ENCODE measurements around the gene MSS51.

The MSS51 gene

GRCh38 chr10:73433538-73433867, at the start of gene MSS51:
TSS of gene MSS51 (minus strand) at chr10:73433561. CDS start at chr10:73428284, 5,277 bp downstream.
- H3K4me3 ChIP-seq (ENCODE audit: low read depth, low read length), result no peak within 1 kb of the TSS
- H3K36me3 ChIP-seq (ENCODE audit: control insufficient read depth, insufficient read depth, low read length), result peaks cover 19% of the 10 kb centered on the region
- H3K9ac ChIP-seq (ENCODE audit: low read depth, low read length), result no peak within 1 kb of the TSS
- no peaks in the 10 kb centered on the region for H3K4me1 ChIP-seq (ENCODE audit: control insufficient read depth, insufficient read depth, low read length)
- H3K27ac ChIP-seq (ENCODE audit: low read depth, low read length), result no peak within 1 kb of the TSS
- no peaks in the 10 kb centered on the region for H3K27me3 ChIP-seq (ENCODE audit: control insufficient read depth, insufficient read depth, low read length)
- H3K9me3 ChIP-seq (ENCODE audit: control insufficient read depth, insufficient read depth, low read length), result no peaks in the 10 kb centered on the region

GRCh38 chr10:73480158-73480557, 46.8 kb upstream of the MSS51 start:
- Histone ChIP-seq H3K27me3 (ENCODE audit: control insufficient read depth, insufficient read depth, low read length) (no peaks in the 10 kb centered on the region), H3K36me3 (ENCODE audit: control insufficient read depth, insufficient read depth, low read length) (peaks cover 45% of the 10 kb centered on the region), H3K9ac (ENCODE audit: low read depth, low read length) (no peak overlapping the region), H3K27ac (ENCODE audit: low read depth, low read length) (no peak overlapping the region), H3K9me3 (ENCODE audit: control insufficient read depth, insufficient read depth, low read length) (no peaks in the 10 kb centered on the region), H3K4me3 (ENCODE audit: low read depth, low read length) (no peak overlapping the region), H3K4me1 (ENCODE audit: control insufficient read depth, insufficient read depth, low read length) (no peaks in the 10 kb centered on the region)

GRCh38 chr10:73478636-73479035, 45.3 kb upstream of the MSS51 start:
- H3K4me3 ChIP-seq (ENCODE audit: low read depth, low read length), result no peak overlapping the region
- peaks cover 53% of the 10 kb centered on the region for H3K36me3 ChIP-seq (ENCODE audit: control insufficient read depth, insufficient read depth, low read length)
- H3K27ac ChIP-seq (ENCODE audit: low read depth, low read length), result no peak overlapping the region
- H3K9ac ChIP-seq (ENCODE audit: low read depth, low read length), result no peak overlapping the region
- no peaks in the 10 kb centered on the region for H3K4me1 ChIP-seq (ENCODE audit: control insufficient read depth, insufficient read depth, low read length)
- no peaks in the 10 kb centered on the region for H3K27me3 ChIP-seq (ENCODE audit: control insufficient read depth, insufficient read depth, low read length)
- H3K9me3 ChIP-seq (ENCODE audit: control insufficient read depth, insufficient read depth, low read length), result no peaks in the 10 kb centered on the region

- H3K9me3 ChIP-seq (ENCODE audit: control insufficient read depth, insufficient read depth, low read length), result no peaks in the 10 kb centered on the region
- H3K9ac ChIP-seq (ENCODE audit: low read depth, low read length), result no peak overlapping the region
- no peaks in the 10 kb centered on the region for H3K27me3 ChIP-seq (ENCODE audit: control insufficient read depth, insufficient read depth, low read length)
- no peaks in the 10 kb centered on the region for H3K4me1 ChIP-seq (ENCODE audit: control insufficient read depth, insufficient read depth, low read length)
- peaks cover 90% of the 10 kb centered on the region for H3K36me3 ChIP-seq (ENCODE audit: control insufficient read depth, insufficient read depth, low read length)
- no peak overlapping the region for H3K27ac ChIP-seq (ENCODE audit: low read depth, low read length)
- H3K4me3 ChIP-seq (ENCODE audit: low read depth, low read length), result no peak overlapping the region
These were observed 37.9 kb upstream of the MSS51 start for GRCh38 chr10:73471226-73471625.

GRCh38 chr10:73469579-73469978, 36.2 kb upstream of the MSS51 start:
- Histone ChIP-seq H3K27ac (ENCODE audit: low read depth, low read length) (no peak overlapping the region), H3K4me1 (ENCODE audit: control insufficient read depth, insufficient read depth, low read length) (no peaks in the 10 kb centered on the region), H3K9me3 (ENCODE audit: control insufficient read depth, insufficient read depth, low read length) (no peaks in the 10 kb centered on the region), H3K4me3 (ENCODE audit: low read depth, low read length) (no peak overlapping the region), H3K9ac (ENCODE audit: low read depth, low read length) (no peak overlapping the region), H3K36me3 (ENCODE audit: control insufficient read depth, insufficient read depth, low read length) (peaks cover 90% of the 10 kb centered on the region), H3K27me3 (ENCODE audit: control insufficient read depth, insufficient read depth, low read length) (no peaks in the 10 kb centered on the region)

- H3K4me1 ChIP-seq (ENCODE audit: control insufficient read depth, insufficient read depth, low read length), result no peaks in the 10 kb centered on the region
- H3K9me3 ChIP-seq (ENCODE audit: control insufficient read depth, insufficient read depth, low read length), result no peaks in the 10 kb centered on the region
- no peaks in the 10 kb centered on the region for H3K27me3 ChIP-seq (ENCODE audit: control insufficient read depth, insufficient read depth, low read length)
- H3K9ac ChIP-seq (ENCODE audit: low read depth, low read length), result no peak overlapping the region
- no peak overlapping the region for H3K4me3 ChIP-seq (ENCODE audit: low read depth, low read length)
- peaks cover 75% of the 10 kb centered on the region for H3K36me3 ChIP-seq (ENCODE audit: control insufficient read depth, insufficient read depth, low read length)
- H3K27ac ChIP-seq (ENCODE audit: low read depth, low read length), result no peak overlapping the region
These were observed 33.8 kb upstream of the MSS51 start for GRCh38 chr10:73467206-73467605.

- H3K4me3 ChIP-seq (ENCODE audit: low read depth, low read length), result no peak overlapping the region
- no peak overlapping the region for H3K27ac ChIP-seq (ENCODE audit: low read depth, low read length)
- H3K36me3 ChIP-seq (ENCODE audit: control insufficient read depth, insufficient read depth, low read length), result peaks cover 65% of the 10 kb centered on the region
These were observed 32.8 kb upstream of the MSS51 start for GRCh38 chr10:73465978-73466726.

GRCh38 chr10:73460897-73461296, 27.5 kb upstream of the MSS51 start:
- peaks cover 14% of the 10 kb centered on the region for H3K36me3 ChIP-seq (ENCODE audit: control insufficient read depth, insufficient read depth, low read length)
- H3K27me3 ChIP-seq (ENCODE audit: control insufficient read depth, insufficient read depth, low read length), result no peaks in the 10 kb centered on the region
- no peaks in the 10 kb centered on the region for H3K4me1 ChIP-seq (ENCODE audit: control insufficient read depth, insufficient read depth, low read length)
- H3K9me3 ChIP-seq (ENCODE audit: control insufficient read depth, insufficient read depth, low read length), result no peaks in the 10 kb centered on the region
- no peak overlapping the region for H3K27ac ChIP-seq (ENCODE audit: low read depth, low read length)
- H3K4me3 ChIP-seq (ENCODE audit: low read depth, low read length), result no peak overlapping the region
- no peak overlapping the region for H3K9ac ChIP-seq (ENCODE audit: low read depth, low read length)

More at GRCh38 chr10:73465978-73466726, 32.8 kb upstream of the MSS51 start:
- Histone ChIP-seq H3K9ac (ENCODE audit: low read depth, low read length) (no peak overlapping the region), H3K9me3 (ENCODE audit: control insufficient read depth, insufficient read depth, low read length) (no peaks in the 10 kb centered on the region), H3K4me1 (ENCODE audit: control insufficient read depth, insufficient read depth, low read length) (no peaks in the 10 kb centered on the region), H3K27me3 (ENCODE audit: control insufficient read depth, insufficient read depth, low read length) (no peaks in the 10 kb centered on the region)

GRCh38 chr10:73459683-73460314, 26.4 kb upstream of the MSS51 start:
- H3K36me3 ChIP-seq (ENCODE audit: control insufficient read depth, insufficient read depth, low read length), result peaks cover 3% of the 10 kb centered on the region; the same call in 1 of the 2 replicates
- H3K27ac ChIP-seq (ENCODE audit: low read depth, low read length), result no peak overlapping the region

GRCh38 chr10:73456187-73456890, 23.0 kb upstream of the MSS51 start:
- Histone ChIP-seq H3K27ac (ENCODE audit: low read depth, low read length) (no peak overlapping the region), H3K4me3 (ENCODE audit: low read depth, low read length) (no peak overlapping the region), H3K36me3 (ENCODE audit: control insufficient read depth, insufficient read depth, low read length) (peaks cover 6% of the 10 kb centered on the region; the same call in 1 of the 2 replicates), H3K27me3 (ENCODE audit: control insufficient read depth, insufficient read depth, low read length) (no peaks in the 10 kb centered on the region), H3K9ac (ENCODE audit: low read depth, low read length) (no peak overlapping the region), H3K9me3 (ENCODE audit: control insufficient read depth, insufficient read depth, low read length) (no peaks in the 10 kb centered on the region), H3K4me1 (ENCODE audit: control insufficient read depth, insufficient read depth, low read length) (no peaks in the 10 kb centered on the region)

More at GRCh38 chr10:73459683-73460314, 26.4 kb upstream of the MSS51 start:
- no peak overlapping the region for H3K4me3 ChIP-seq (ENCODE audit: low read depth, low read length)
- H3K9ac ChIP-seq (ENCODE audit: low read depth, low read length), result no peak overlapping the region
- no peaks in the 10 kb centered on the region for H3K4me1 ChIP-seq (ENCODE audit: control insufficient read depth, insufficient read depth, low read length)
- no peaks in the 10 kb centered on the region for H3K9me3 ChIP-seq (ENCODE audit: control insufficient read depth, insufficient read depth, low read length)
- H3K27me3 ChIP-seq (ENCODE audit: control insufficient read depth, insufficient read depth, low read length), result no peaks in the 10 kb centered on the region

- Histone ChIP-seq H3K36me3 (ENCODE audit: control insufficient read depth, insufficient read depth, low read length) (peaks cover 19% of the 10 kb centered on the region), H3K27me3 (ENCODE audit: control insufficient read depth, insufficient read depth, low read length) (no peaks in the 10 kb centered on the region), H3K27ac (ENCODE audit: low read depth, low read length) (no peak overlapping the region), H3K9me3 (ENCODE audit: control insufficient read depth, insufficient read depth, low read length) (no peaks in the 10 kb centered on the region), H3K4me3 (ENCODE audit: low read depth, low read length) (no peak overlapping the region), H3K9ac (ENCODE audit: low read depth, low read length) (no peak overlapping the region), H3K4me1 (ENCODE audit: control insufficient read depth, insufficient read depth, low read length) (no peaks in the 10 kb centered on the region)
These were observed 15.8 kb upstream of the MSS51 start for GRCh38 chr10:73449113-73449512.
